ENCODE data around the gene ARHGEF10L.
A peak's percentile ranks its signal among the peaks of the same experiment; 100 is the strongest.

The ARHGEF10L gene

GRCh38 chr1:17632541-17633184 is 93.2 kb downstream of the ARHGEF10L start:
- no peak overlapping the region for H3K4me3 ChIP-seq (ENCODE audit: low read length)
- no peak for TF ChIP-seq CTCF (IDR thresholded peaks at IDR 0.05; ENCODE audit: insufficient read depth, low read depth, low read length, missing control alignments)
- peak; percentile 55 for DNase-seq (ENCODE audit: low read depth)

- H3K4me3 ChIP-seq (ENCODE audit: low read length), result no peak overlapping the region
- DNase-seq (ENCODE audit: low read depth), result peak; percentile 68
- TF ChIP-seq CTCF (IDR thresholded peaks at IDR 0.05; ENCODE audit: insufficient read depth, low read depth, low read length, missing control alignments), result no peak
Measured at GRCh38 chr1:17633654-17634053, 94.2 kb downstream of the ARHGEF10L start.

GRCh38 chr1:17635276-17635675 is 95.8 kb downstream of the ARHGEF10L start:
- DNase-seq (ENCODE audit: low read depth), result no peak
- H3K4me3 ChIP-seq (ENCODE audit: low read length), result no peak overlapping the region
- no peak for TF ChIP-seq CTCF (IDR thresholded peaks at IDR 0.05; ENCODE audit: insufficient read depth, low read depth, low read length, missing control alignments)

GRCh38 chr1:17635811-17636210 is 96.3 kb downstream of the ARHGEF10L start:
- no peak for TF ChIP-seq CTCF (IDR thresholded peaks at IDR 0.05; ENCODE audit: insufficient read depth, low read depth, low read length, missing control alignments)
- no peak overlapping the region for H3K4me3 ChIP-seq (ENCODE audit: low read length)
- DNase-seq (ENCODE audit: low read depth), result no peak

- TF ChIP-seq CTCF (IDR thresholded peaks at IDR 0.05; ENCODE audit: insufficient read depth, low read depth, low read length, missing control alignments), result no peak
- no peak for DNase-seq (ENCODE audit: low read depth)
- no peak overlapping the region for H3K4me3 ChIP-seq (ENCODE audit: low read length)
Measured at GRCh38 chr1:17636612-17637011, 97.1 kb downstream of the ARHGEF10L start.

GRCh38 chr1:17637055-17637454 is 97.6 kb downstream of the ARHGEF10L start:
- H3K4me3 ChIP-seq (ENCODE audit: low read length), result no peak overlapping the region
- no peak for DNase-seq (ENCODE audit: low read depth)
- no peak for TF ChIP-seq CTCF (IDR thresholded peaks at IDR 0.05; ENCODE audit: insufficient read depth, low read depth, low read length, missing control alignments)

GRCh38 chr1:17639703-17640340 is 100.3 kb downstream of the ARHGEF10L start:
- H3K4me3 ChIP-seq (ENCODE audit: low read length), result no peak overlapping the region
- DNase-seq (ENCODE audit: low read depth), result no peak
- no peak for TF ChIP-seq CTCF (IDR thresholded peaks at IDR 0.05; ENCODE audit: insufficient read depth, low read depth, low read length, missing control alignments)

Measured in epithelial cell of esophagus (primary cell).